A673 (cell line): ENCODE results near the gene NID1. TPM values are rescaled to one million over a fixed set of nuclear protein-coding genes. Genes with fewer than 3 reads are reported as not detected.

ENCODE experiments used
- BruUV-seq: library from RNA; stranded (reverse); fragments of 400-500 nt; replicated peaks from 2 replicates; lab custom pipeline; 2021; lab: Mats Ljungman, UMichigan
- CTCF ChIA-PET: fragments of 300-600 bp; sonication (Branson Sonifier 250); formaldehyde crosslinking; loops from one replicate; lab custom pipeline; 2022; ENCODE audit warnings: antibody characterized with exemption; lab: Charles Lee
- POLR2A ChIA-PET: fragments of 300-600 bp; sonication (Branson Sonifier 250); formaldehyde crosslinking; loops from one replicate; lab custom pipeline; 2022; ENCODE audit warnings: antibody characterized with exemption; ENCODE audit not compliant: low non-redundant PET; lab: Charles Lee
- DNase-seq: peaks from one replicate; pipeline ENCODE4 v3.0.0-alpha.2; 2015; ENCODE audit warnings: low spot score
- H3K27ac ChIP-seq: fragments of 200-600 bp; sonication (generic); 2 replicates; pipeline ENCODE4 v1.5.1; 2016; ENCODE audit warnings: mixed run types, low read depth, mild to moderate bottlenecking, mixed read lengths, antibody characterized with exemption, low read length; ENCODE audit not compliant: poor library complexity, severe bottlenecking
- H3K27me3 ChIP-seq: fragments of 200-600 bp; sonication (generic); replicated peaks from 2 replicates; pipeline ENCODE4 v1.6.1; 2017; ENCODE audit warnings: mixed run types, low read depth, mild to moderate bottlenecking, mixed read lengths, antibody characterized with exemption, low read length; ENCODE audit not compliant: insufficient read depth, poor library complexity
- H3K36me3 ChIP-seq: fragments of 200-600 bp; sonication (generic); 2 replicates; pipeline ENCODE4 v1.6.1; 2016; ENCODE audit warnings: mixed run types, mild to moderate bottlenecking, mixed read lengths, antibody characterized with exemption, low read length; ENCODE audit not compliant: insufficient read depth, poor library complexity, severe bottlenecking
- H3K4me1 ChIP-seq: fragments of 200-600 bp; sonication (generic); 2 replicates; pipeline ENCODE4 v1.6.1; 2017; ENCODE audit warnings: mixed run types, mild to moderate bottlenecking, mixed read lengths, antibody characterized with exemption, low read length; ENCODE audit not compliant: insufficient read depth, poor library complexity, severe bottlenecking
- H3K4me3 ChIP-seq: fragments of 200-600 bp; sonication (generic); 2 replicates; pipeline ENCODE4 v1.5.1; 2016; ENCODE audit warnings: low read depth, mixed run types, mild to moderate bottlenecking, mixed read lengths, low read length; ENCODE audit not compliant: poor library complexity, severe bottlenecking
- H3K9me3 ChIP-seq: fragments of 200-600 bp; sonication (generic); 2 replicates; pipeline ENCODE4 v1.6.1; 2016; ENCODE audit warnings: mixed run types, low read depth, mild to moderate bottlenecking, mixed read lengths, antibody characterized with exemption, low read length; ENCODE audit not compliant: poor library complexity, severe bottlenecking
- EZH2 ChIP-seq: fragments of 200-600 bp; sonication (generic); IDR thresholded peaks from 2 replicates; pipeline ENCODE4 v1.6.1; 2017; ENCODE audit warnings: borderline replicate concordance, low read depth, mild to moderate bottlenecking, mixed read lengths, antibody characterized with exemption, low read length; ENCODE audit not compliant: poor library complexity, severe bottlenecking
- intact Hi-C: fragments of 100-400 bp; cut with micrococcal nuclease; formaldehyde crosslinking; loops from one replicate; pipeline ENCODE4 v1.10.0; 2022; ENCODE audit not compliant: unreplicated experiment
- total RNA-seq: library from RNA; stranded (reverse); gene quantifications from 2 replicates; pipeline ENCODE4 v1.2.3, GENCODE V29; 2021
- TF ChIP-seq, protein P1 (sequence below): fragments of 300-800, 200-600 bp; sonication (generic); conservative IDR thresholded peaks from 2 replicates; pipeline ENCODE4 v1.5.1; 2017; ENCODE audit warnings: low read depth, mild to moderate bottlenecking, antibody characterized with exemption, low read length, moderate library complexity, mixed read lengths

The NID1 gene
- total RNA-seq, 1 experiment from 2014 or later = 0.64 TPM

DNA sequence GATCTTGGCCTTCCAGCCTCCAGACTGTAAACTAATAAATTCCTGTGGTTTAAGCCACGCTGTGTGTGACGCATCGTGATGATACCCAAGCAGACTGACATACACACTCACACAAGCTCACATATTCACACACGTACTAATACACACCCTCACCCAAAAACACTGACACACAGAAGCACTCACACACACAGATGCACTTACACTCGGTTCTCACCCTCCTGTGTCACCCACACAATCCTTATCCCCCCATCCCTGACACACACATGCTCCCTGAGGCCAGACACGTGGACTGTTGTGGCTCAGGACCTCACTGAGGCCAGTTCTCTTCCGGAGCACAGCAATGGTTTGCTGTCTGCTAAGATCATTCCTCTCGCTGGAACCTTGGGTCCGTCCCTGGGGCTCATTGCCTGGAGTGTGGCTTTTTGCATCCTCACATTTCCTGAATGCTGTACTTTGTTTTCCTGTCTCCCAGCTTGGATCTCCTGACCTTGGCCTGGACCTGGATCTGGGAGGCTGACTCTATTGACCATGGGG, 121.2 kb downstream of the NID1 start:
- intact Hi-C loops = no loop called here
- BruUV-seq = no TSS peak
- Histone ChIP-seq H3K4me3 (no peak overlapping the region), H3K27me3 (no peaks in the 10 kb centered on the region), H3K9me3 (no peaks in the 10 kb centered on the region), H3K27ac (no peak overlapping the region), H3K36me3 (no peaks in the 10 kb centered on the region), H3K4me1 (no peaks in the 10 kb centered on the region)
- ChIA-PET CTCF (no interaction called here), POLR2A (no interaction called here)
- no peak for DNase-seq
- no peak for TF ChIP-seq EZH2
- TF ChIP-seq, protein P1, sequence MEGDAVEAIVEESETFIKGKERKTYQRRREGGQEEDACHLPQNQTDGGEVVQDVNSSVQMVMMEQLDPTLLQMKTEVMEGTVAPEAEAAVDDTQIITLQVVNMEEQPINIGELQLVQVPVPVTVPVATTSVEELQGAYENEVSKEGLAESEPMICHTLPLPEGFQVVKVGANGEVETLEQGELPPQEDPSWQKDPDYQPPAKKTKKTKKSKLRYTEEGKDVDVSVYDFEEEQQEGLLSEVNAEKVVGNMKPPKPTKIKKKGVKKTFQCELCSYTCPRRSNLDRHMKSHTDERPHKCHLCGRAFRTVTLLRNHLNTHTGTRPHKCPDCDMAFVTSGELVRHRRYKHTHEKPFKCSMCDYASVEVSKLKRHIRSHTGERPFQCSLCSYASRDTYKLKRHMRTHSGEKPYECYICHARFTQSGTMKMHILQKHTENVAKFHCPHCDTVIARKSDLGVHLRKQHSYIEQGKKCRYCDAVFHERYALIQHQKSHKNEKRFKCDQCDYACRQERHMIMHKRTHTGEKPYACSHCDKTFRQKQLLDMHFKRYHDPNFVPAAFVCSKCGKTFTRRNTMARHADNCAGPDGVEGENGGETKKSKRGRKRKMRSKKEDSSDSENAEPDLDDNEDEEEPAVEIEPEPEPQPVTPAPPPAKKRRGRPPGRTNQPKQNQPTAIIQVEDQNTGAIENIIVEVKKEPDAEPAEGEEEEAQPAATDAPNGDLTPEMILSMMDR = no peak

GRCh38 chr1:235942979-235943575, 121.8 kb downstream of the NID1 start:
- no TSS peak for BruUV-seq
- CTCF ChIA-PET = no interaction called here
- DNase-seq = no peak
- no peaks in the 10 kb centered on the region for H3K9me3 ChIP-seq
- H3K36me3 ChIP-seq = no peaks in the 10 kb centered on the region
- no peaks in the 10 kb centered on the region for H3K27me3 ChIP-seq
- H3K4me1 ChIP-seq = no peaks in the 10 kb centered on the region
- intact Hi-C loops = no loop called here
- TF ChIP-seq, protein P1 = no peak
- no peak for TF ChIP-seq EZH2
- POLR2A ChIA-PET = no interaction called here
- H3K4me3 ChIP-seq = no peak overlapping the region
- no peak overlapping the region for H3K27ac ChIP-seq

DNA sequence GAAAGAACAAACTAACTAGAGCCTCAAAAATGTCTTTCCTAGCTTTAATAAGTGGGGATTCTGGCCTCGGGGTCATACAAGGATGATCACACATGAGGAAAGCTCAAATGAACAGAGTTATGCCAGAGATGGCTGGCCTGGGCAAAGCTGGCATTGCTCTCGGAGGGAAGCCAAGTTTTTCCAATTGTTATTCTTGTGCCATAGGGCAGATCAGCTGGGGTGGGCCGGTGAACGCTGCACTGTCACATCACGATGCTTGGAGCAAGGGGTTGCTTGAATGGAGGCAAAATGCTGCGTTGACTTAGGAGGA, 122.3 kb downstream of the NID1 start:
- ChIA-PET CTCF (no interaction called here), POLR2A (no interaction called here)
- H3K4me1 ChIP-seq = no peaks in the 10 kb centered on the region
- no TSS peak for BruUV-seq
- H3K4me3 ChIP-seq = no peak overlapping the region
- intact Hi-C loops = no loop called here
- no peak overlapping the region for H3K27ac ChIP-seq
- no peaks in the 10 kb centered on the region for H3K9me3 ChIP-seq
- DNase-seq = no peak
- TF ChIP-seq, protein P1 = no peak
- no peak for TF ChIP-seq EZH2
- no peaks in the 10 kb centered on the region for H3K36me3 ChIP-seq
- no peaks in the 10 kb centered on the region for H3K27me3 ChIP-seq
